Fibroblast of lung (primary cell): ENCODE measurements around the gene RPS6KA2. TPM values are rescaled to one million over a fixed set of nuclear protein-coding genes. Genes with fewer than 3 reads are reported as not detected.

ENCODE experiments used
- DNase-seq, 2 donors: peaks; one replicate each; pipeline versions ENCODE4 v3.0.0 to v3.0.0-alpha.2; 2010; ENCODE audit warnings: low read depth in 2 of 2
- H2AFZ ChIP-seq: 2 replicates; pipeline ENCODE4 v1.5.1; 2012; ENCODE audit warnings: low read length, control low read depth, inconsistent platforms
- H3K27ac ChIP-seq: 2 replicates; pipeline ENCODE4 v1.5.1; 2011; ENCODE audit warnings: low read length, control low read depth; ENCODE audit not compliant: insufficient read depth
- H3K27me3 ChIP-seq: 2 replicates; pipeline ENCODE4 v1.5.1; 2011; ENCODE audit warnings: mild to moderate bottlenecking, low read length; ENCODE audit not compliant: control insufficient read depth, insufficient read depth
- H3K36me3 ChIP-seq: 2 replicates; pipeline ENCODE4 v1.5.1; 2011; ENCODE audit warnings: low read length; ENCODE audit not compliant: control insufficient read depth, insufficient read depth
- H3K4me1 ChIP-seq: 2 replicates; pipeline ENCODE4 v1.5.1; 2011; ENCODE audit warnings: low read length; ENCODE audit not compliant: control insufficient read depth, insufficient read depth; ENCODE audit errors: extremely low read depth
- H3K4me2 ChIP-seq: 2 replicates; pipeline ENCODE4 v1.5.1; 2011; ENCODE audit warnings: low read length, control low read depth; ENCODE audit not compliant: insufficient read depth; ENCODE audit errors: extremely low read depth
- H3K4me3 ChIP-seq, 4 experiments: fragments of 200-600 bp in 1 of 4; sonication (generic) in 1 of 4; replicated peaks in 1 of 4; 2 replicates each; pipeline ENCODE4 v1.5.1; 2011 to 2016; ENCODE audit warnings: low read length in 4 of 4, low read depth in 3 of 4, mild to moderate bottlenecking in 3 of 4, control low read depth in 2 of 4, inconsistent platforms in 1 of 4, mixed read lengths in 1 of 4; ENCODE audit not compliant: insufficient read depth in 1 of 4; ENCODE audit errors: control extremely low read depth in 1 of 4
- H3K79me2 ChIP-seq: 2 replicates; pipeline ENCODE4 v1.5.1; 2012; ENCODE audit warnings: mild to moderate bottlenecking, low read length, inconsistent platforms; ENCODE audit not compliant: control insufficient read depth, insufficient read depth
- H3K9ac ChIP-seq: 2 replicates; pipeline ENCODE4 v1.5.1; 2011; ENCODE audit warnings: mild to moderate bottlenecking, low read length, control low read depth; ENCODE audit not compliant: insufficient read depth
- H3K9me3 ChIP-seq: 2 replicates; pipeline ENCODE4 v1.5.1; 2012; ENCODE audit warnings: low read depth, low read length; ENCODE audit not compliant: control insufficient read depth, insufficient read depth
- H4K20me1 ChIP-seq: 2 replicates; pipeline ENCODE4 v1.5.1; 2011; ENCODE audit warnings: low read length; ENCODE audit not compliant: control insufficient read depth, insufficient read depth; ENCODE audit errors: extremely low read depth
- CTCF ChIP-seq, 2 donors: IDR thresholded peaks in 1 of 2; conservative IDR thresholded peaks in 1 of 2; 1 replicate in 1 of 2; 2 replicates in 1 of 2; pipeline ENCODE4 v1.5.1; 2011 to 2012; ENCODE audit warnings: low read length in 2 of 2, control low read depth in 1 of 2, inconsistent platforms in 1 of 2, low read depth in 1 of 2, mild to moderate bottlenecking in 1 of 2
- EZH2 ChIP-seq: IDR thresholded peaks from 2 replicates; pipeline ENCODE4 v1.5.1; 2012; ENCODE audit warnings: low read length, control low read depth, mild to moderate bottlenecking; ENCODE audit errors: missing control alignments
- polyA plus RNA-seq, 2 donors: library from polyadenylated mRNA; depleted of rRNA in 1 of 2; stranded (reverse) in 1 of 2; unstranded in 1 of 2; fragments of >200 nt; gene quantifications; 2 replicates each; pipeline ENCODE4 v1.2.1, GENCODE V29; 2011 to 2012; ENCODE audit warnings: missing spikeins in 1 of 2
- total RNA-seq: library from RNA; depleted of rRNA; stranded (reverse); fragments of >200 nt; gene quantifications from 2 replicates; pipeline ENCODE4 v1.2.1, GENCODE V29; 2014

RPS6KA2 gene
- total and polyA plus RNA-seq, 2 donors (not counting 1 experiment from before 2014, with no cell fraction given), result 66.8 to 116 TPM

- Histone ChIP-seq H3K79me2 (peaks cover 20% of the 10 kb centered on the region), H4K20me1 (no peaks in the 10 kb centered on the region), H3K27me3 (no peaks in the 10 kb centered on the region), H3K4me3 (no peak overlapping the region), H2AFZ (no peak overlapping the region), H3K9me3 (no peaks in the 10 kb centered on the region), H3K4me1 (peaks cover 16% of the 10 kb centered on the region), H3K9ac (peak overlapping the region; percentile 25), H3K36me3 (no peaks in the 10 kb centered on the region), H3K27ac (peak overlapping the region; percentile 89), H3K4me2 (no peak overlapping the region)
- TF ChIP-seq CTCF (conservative IDR thresholded peaks at IDR 0.05 in 1 of 2, IDR thresholded peaks at IDR 0.05 in 1 of 2; ENCODE audit: low read depth in 1 of 2, low read length in 2 of 2) (no peak), EZH2 (no peak)
- DNase-seq, result no peak
These were observed 53.4 kb downstream of the RPS6KA2 start for GRCh38 chr6:166573511-166574216.

- peak overlapping the region in 1 of 4 experiments; percentile 8 for H3K4me3 ChIP-seq
- no peaks in the 10 kb centered on the region for H3K9me3 ChIP-seq
- peak overlapping the region; percentile 65 for H3K9ac ChIP-seq
- peak; percentile 79 to 97 for DNase-seq
- TF ChIP-seq CTCF (conservative IDR thresholded peaks at IDR 0.05 in 1 of 2, IDR thresholded peaks at IDR 0.05 in 1 of 2; ENCODE audit: low read depth in 1 of 2, low read length in 2 of 2) (no peak), EZH2 (no peak)
- no peaks in the 10 kb centered on the region for H3K36me3 ChIP-seq
- no peaks in the 10 kb centered on the region for H3K27me3 ChIP-seq
- peaks cover 22% of the 10 kb centered on the region for H3K79me2 ChIP-seq
- H3K27ac ChIP-seq, result peak overlapping the region; percentile 89
- H3K4me1 ChIP-seq, result peaks cover 19% of the 10 kb centered on the region
- H2AFZ ChIP-seq, result no peak overlapping the region
- H3K4me2 ChIP-seq, result peak overlapping the region; percentile 53
- no peaks in the 10 kb centered on the region for H4K20me1 ChIP-seq
These were observed 54.4 kb downstream of the RPS6KA2 start for GRCh38 chr6:166572370-166573261.

GRCh38 chr6:166570929-166571713, 55.9 kb downstream of the RPS6KA2 start:
- peak overlapping the region; percentile 26 for H3K4me2 ChIP-seq
- H3K4me3 ChIP-seq, result no peak overlapping the region
- TF ChIP-seq CTCF (conservative IDR thresholded peaks at IDR 0.05 in 1 of 2, IDR thresholded peaks at IDR 0.05 in 1 of 2; ENCODE audit: low read depth in 1 of 2, low read length in 2 of 2), result no peak
- peak overlapping the region; percentile 9 for H3K9ac ChIP-seq
- no peaks in the 10 kb centered on the region for H4K20me1 ChIP-seq
- no peaks in the 10 kb centered on the region for H3K27me3 ChIP-seq
- H3K79me2 ChIP-seq, result peaks cover 22% of the 10 kb centered on the region
- no peaks in the 10 kb centered on the region for H3K9me3 ChIP-seq
- peak overlapping the region; percentile 89 for H3K27ac ChIP-seq
- no peaks in the 10 kb centered on the region for H3K36me3 ChIP-seq
- peaks cover 30% of the 10 kb centered on the region for H3K4me1 ChIP-seq
- H2AFZ ChIP-seq, result no peak overlapping the region
- no peak for DNase-seq
